ENCODE data around the gene PAF1. TPM values are rescaled to one million over a fixed set of nuclear protein-coding genes. Genes with fewer than 3 reads are reported as not detected.
"Not testable (repeated sequence)": the region's sequence is repeated elsewhere in the genome, so short reads cannot be mapped to it uniquely, and the experiment has no call there.

The PAF1 gene
- total RNA-seq, 1 donor from 2014 or later = 15.6 TPM

DNA sequence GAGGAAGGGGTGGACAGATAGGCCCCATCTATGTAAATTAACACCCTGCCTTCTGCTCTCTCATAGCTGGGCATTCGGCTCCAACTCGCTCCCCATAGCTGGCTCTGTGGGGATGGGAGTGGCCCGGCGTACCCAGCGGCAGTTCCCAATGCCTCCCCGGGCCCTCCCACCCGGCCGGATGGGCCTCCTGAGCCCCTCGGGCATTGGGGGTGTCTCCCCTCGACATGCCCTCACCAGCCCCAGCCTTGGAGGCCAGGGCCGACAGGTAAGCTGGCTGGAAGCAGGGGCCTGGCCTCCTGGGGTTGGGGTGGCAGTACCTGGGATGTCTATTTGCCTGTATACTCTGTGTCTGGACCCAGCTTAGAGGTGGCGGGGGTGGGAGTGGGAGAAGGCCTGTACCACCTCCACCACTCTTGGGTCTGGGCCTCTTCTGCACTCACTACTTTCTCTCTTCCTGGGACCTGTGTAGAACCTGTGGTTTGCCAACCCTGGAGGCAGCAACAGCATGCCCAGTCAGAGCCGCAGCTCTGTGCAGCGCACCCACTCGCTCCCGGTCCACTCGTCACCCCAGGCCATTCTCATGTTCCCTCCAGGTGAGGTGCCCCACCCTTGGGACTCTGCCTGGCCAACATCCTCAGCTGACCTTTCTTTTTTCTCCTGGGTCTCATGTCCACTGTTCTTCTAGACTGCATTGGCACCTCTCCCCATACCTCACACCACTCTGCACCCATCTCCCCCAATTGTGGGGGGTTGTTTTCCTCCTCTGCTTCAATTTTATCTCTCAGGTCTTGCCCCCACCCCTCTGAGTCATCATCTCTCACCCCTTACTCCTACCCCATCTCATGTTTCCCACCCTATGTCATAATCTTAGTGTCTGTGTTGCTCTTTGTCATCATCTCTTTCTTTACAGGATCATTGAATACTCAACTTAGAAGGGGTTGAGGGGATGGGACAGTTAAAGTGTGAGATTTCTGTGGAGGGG, 10.1 kb downstream of the PAF1 start:
- H3K27ac ChIP-seq = no peak overlapping the region
- H3K9me3 Mint-ChIP-seq = no peaks in the 10 kb centered on the region
- H3K4me1 Mint-ChIP-seq = no peaks in the 10 kb centered on the region
- peaks cover 2% of the 10 kb centered on the region for H3K27me3 Mint-ChIP-seq (ENCODE audit: insufficient read depth, low read depth)
- no peaks in the 10 kb centered on the region for H3K36me3 ChIP-seq
- H3K9me3 ChIP-seq (ENCODE audit: low read depth) = no peaks in the 10 kb centered on the region
- H3F3A ChIP-seq (ENCODE audit: low read depth) = peaks cover 10% of the 10 kb centered on the region
- H3K4me2 ChIP-seq = no peak overlapping the region
- no peaks in the 10 kb centered on the region for H3K4me1 ChIP-seq
- H4K20me1 ChIP-seq (ENCODE audit: low read depth) = peaks cover 15% of the 10 kb centered on the region
- DNase-seq (ENCODE audit: low spot score) = no peak
- H3K4me3 ChIP-seq = no peak overlapping the region
- no peaks in the 10 kb centered on the region for H3K27me3 ChIP-seq
- H3K79me2 ChIP-seq (ENCODE audit: low read depth) = no peaks in the 10 kb centered on the region
- no peak overlapping the region for H2AFZ ChIP-seq (replicated peaks)
- H3K36me3 Mint-ChIP-seq = peaks cover 43% of the 10 kb centered on the region
- no peak overlapping the region for H3K9ac ChIP-seq
- H3K27ac Mint-ChIP-seq = no peak overlapping the region
- H3K4me3 Mint-ChIP-seq = no peak overlapping the region
- TF ChIP-seq, protein P1, sequence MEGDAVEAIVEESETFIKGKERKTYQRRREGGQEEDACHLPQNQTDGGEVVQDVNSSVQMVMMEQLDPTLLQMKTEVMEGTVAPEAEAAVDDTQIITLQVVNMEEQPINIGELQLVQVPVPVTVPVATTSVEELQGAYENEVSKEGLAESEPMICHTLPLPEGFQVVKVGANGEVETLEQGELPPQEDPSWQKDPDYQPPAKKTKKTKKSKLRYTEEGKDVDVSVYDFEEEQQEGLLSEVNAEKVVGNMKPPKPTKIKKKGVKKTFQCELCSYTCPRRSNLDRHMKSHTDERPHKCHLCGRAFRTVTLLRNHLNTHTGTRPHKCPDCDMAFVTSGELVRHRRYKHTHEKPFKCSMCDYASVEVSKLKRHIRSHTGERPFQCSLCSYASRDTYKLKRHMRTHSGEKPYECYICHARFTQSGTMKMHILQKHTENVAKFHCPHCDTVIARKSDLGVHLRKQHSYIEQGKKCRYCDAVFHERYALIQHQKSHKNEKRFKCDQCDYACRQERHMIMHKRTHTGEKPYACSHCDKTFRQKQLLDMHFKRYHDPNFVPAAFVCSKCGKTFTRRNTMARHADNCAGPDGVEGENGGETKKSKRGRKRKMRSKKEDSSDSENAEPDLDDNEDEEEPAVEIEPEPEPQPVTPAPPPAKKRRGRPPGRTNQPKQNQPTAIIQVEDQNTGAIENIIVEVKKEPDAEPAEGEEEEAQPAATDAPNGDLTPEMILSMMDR (IDR thresholded peaks at IDR 0.05) = no peak
- TF ChIP-seq EZH2phosphoT487 (IDR thresholded peaks at IDR 0.05) = no peak
- TF ChIP-seq EZH2 (IDR thresholded peaks at IDR 0.05) = no peak

DNA sequence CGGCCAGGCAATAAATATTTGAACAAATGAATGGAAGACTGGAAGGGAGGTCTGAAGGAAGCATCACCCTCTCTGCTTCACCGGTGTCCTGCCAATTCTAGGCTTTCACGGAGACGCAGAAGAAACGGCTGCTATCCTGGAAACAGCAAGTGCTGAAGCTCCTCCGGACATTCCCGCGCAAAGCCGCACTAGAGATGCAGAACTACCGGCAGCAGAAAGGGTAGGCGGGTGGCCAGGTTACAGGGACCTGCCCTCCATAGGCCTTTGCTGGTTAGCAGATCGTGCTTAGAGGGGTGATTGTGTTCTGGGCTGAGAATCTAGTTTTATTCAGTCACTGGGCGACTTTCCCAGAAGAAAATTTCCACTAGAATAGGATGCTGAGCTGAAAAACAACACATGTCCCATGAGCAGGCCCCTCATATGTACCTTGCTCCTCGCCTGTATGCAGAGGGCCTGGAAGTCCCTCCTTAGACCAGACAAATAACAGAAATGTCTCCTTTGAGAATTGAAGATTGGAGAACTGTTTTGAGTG, 11.0 kb downstream of the PAF1 start:
- H3K9me3 Mint-ChIP-seq = no peaks in the 10 kb centered on the region
- H4K20me1 ChIP-seq (ENCODE audit: low read depth) = peaks cover 17% of the 10 kb centered on the region
- no peak overlapping the region for H3K4me3 Mint-ChIP-seq
- H3K9ac ChIP-seq = no peak overlapping the region
- H3K79me2 ChIP-seq (ENCODE audit: low read depth) = no peaks in the 10 kb centered on the region
- no peak overlapping the region for H3K27ac ChIP-seq
- no peak overlapping the region for H3K4me3 ChIP-seq
- TF ChIP-seq EZH2 (IDR thresholded peaks at IDR 0.05) (no peak), EZH2phosphoT487 (IDR thresholded peaks at IDR 0.05) (no peak)
- TF ChIP-seq, protein P1 (IDR thresholded peaks at IDR 0.05) = no peak
- no peak for DNase-seq (ENCODE audit: low spot score)
- no peak overlapping the region for H2AFZ ChIP-seq (replicated peaks)
- H3K27me3 Mint-ChIP-seq (ENCODE audit: insufficient read depth, low read depth) = no peaks in the 10 kb centered on the region
- H3F3A ChIP-seq (ENCODE audit: low read depth) = peaks cover 2% of the 10 kb centered on the region
- H3K4me1 ChIP-seq = no peaks in the 10 kb centered on the region
- no peaks in the 10 kb centered on the region for H3K9me3 ChIP-seq (ENCODE audit: low read depth)
- H3K27ac Mint-ChIP-seq = no peak overlapping the region
- no peak overlapping the region for H3K4me2 ChIP-seq
- H3K36me3 ChIP-seq = no peaks in the 10 kb centered on the region
- peaks cover 42% of the 10 kb centered on the region for H3K36me3 Mint-ChIP-seq
- no peaks in the 10 kb centered on the region for H3K27me3 ChIP-seq
- H3K4me1 Mint-ChIP-seq = no peaks in the 10 kb centered on the region

DNA sequence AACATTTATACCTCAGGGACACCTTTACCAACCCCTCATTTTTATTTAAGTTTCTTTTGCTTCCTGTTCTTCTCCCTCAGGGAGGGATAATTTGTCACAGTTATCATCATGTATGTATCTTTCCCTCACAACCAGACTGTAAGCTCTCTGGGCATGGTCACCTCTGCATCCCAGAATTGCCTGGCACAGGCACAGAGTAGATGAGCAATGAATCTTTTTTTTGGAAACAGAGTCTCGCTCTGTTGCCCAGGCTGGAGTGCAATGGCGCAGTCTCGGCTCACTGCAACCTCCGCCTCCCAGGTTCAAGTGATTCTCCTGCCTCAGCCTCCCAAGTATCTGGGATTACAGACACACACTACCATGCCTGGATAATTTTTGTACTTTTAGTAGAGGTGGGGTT, 11.5 kb downstream of the PAF1 start:
- H3K36me3 ChIP-seq; H3K4me3 ChIP-seq; H3K27me3 Mint-ChIP-seq (ENCODE audit: insufficient read depth, low read depth); H3K27me3 ChIP-seq; DNase-seq (ENCODE audit: low spot score); H3K9me3 Mint-ChIP-seq; H3K4me1 Mint-ChIP-seq; H3K79me2 ChIP-seq (ENCODE audit: low read depth); H3K4me2 ChIP-seq; H2AFZ ChIP-seq (replicated peaks); H3K27ac Mint-ChIP-seq; H3F3A ChIP-seq (ENCODE audit: low read depth); H3K27ac ChIP-seq; H3K9ac ChIP-seq; H3K4me1 ChIP-seq; H3K4me3 Mint-ChIP-seq; H3K9me3 ChIP-seq (ENCODE audit: low read depth): not testable (repeated sequence)
- peaks cover 44% of the 10 kb centered on the region for H3K36me3 Mint-ChIP-seq
- peaks cover 14% of the 10 kb centered on the region for H4K20me1 ChIP-seq (ENCODE audit: low read depth)

Data from neural progenitor cell (in vitro differentiated cells).